HG03097 (cell line): ENCODE data around the gene GFPT1.
"Not testable (repeated sequence)": the region's sequence is repeated elsewhere in the genome, so short reads cannot be mapped to it uniquely, and the experiment has no call there.

Experiments used
- ATAC-seq: cut with Tn5 transposase; IDR thresholded peaks from one replicate; pipeline ENCODE4 v1.9.1; 2021; ENCODE audit not compliant: unreplicated experiment, low FRiP score

GFPT1 gene

GRCh38 chr2:69386789-69387734, at the start of gene GFPT1:
Gene GFPT1 (minus strand): TSS chr2:69387227. CDS start chr2:69387071, 156 bp downstream.
- peak; percentile 83 for ATAC-seq

- ATAC-seq = no peak
Measured at GRCh38 chr2:69436596-69436937, 49.5 kb upstream of the GFPT1 start.

GRCh38 chr2:69434753-69435152, 47.7 kb upstream of the GFPT1 start:
- ATAC-seq = no peak

GRCh38 chr2:69429491-69430183, 42.6 kb upstream of the GFPT1 start:
- ATAC-seq = no peak

GRCh38 chr2:69428981-69429380, 42.0 kb upstream of the GFPT1 start:
- ATAC-seq = no peak

GRCh38 chr2:69424419-69424818, 37.4 kb upstream of the GFPT1 start:
- ATAC-seq = no peak

- ATAC-seq = no peak
Measured at GRCh38 chr2:69422198-69422597, 35.2 kb upstream of the GFPT1 start.

- not testable (repeated sequence) for ATAC-seq
Measured at GRCh38 chr2:69419111-69419510, 32.1 kb upstream of the GFPT1 start.

GRCh38 chr2:69416147-69416546, 29.1 kb upstream of the GFPT1 start:
- no peak for ATAC-seq

- no peak for ATAC-seq
Measured at GRCh38 chr2:69411120-69411519, 24.1 kb upstream of the GFPT1 start.

- no peak for ATAC-seq
Measured at GRCh38 chr2:69405306-69405705, 18.3 kb upstream of the GFPT1 start.

- no peak for ATAC-seq
Measured at GRCh38 chr2:69400121-69400520, 13.1 kb upstream of the GFPT1 start.

- no peak for ATAC-seq
Measured at GRCh38 chr2:69397234-69397633, 10.2 kb upstream of the GFPT1 start.

GRCh38 chr2:69395866-69396265, 8.8 kb upstream of the GFPT1 start:
- no peak for ATAC-seq

- no peak for ATAC-seq
Measured at GRCh38 chr2:69393963-69394362, 6.9 kb upstream of the GFPT1 start.

- ATAC-seq = no peak
Measured at GRCh38 chr2:69390471-69390870, 3.4 kb upstream of the GFPT1 start.

GRCh38 chr2:69390001-69390400, 3.0 kb upstream of the GFPT1 start:
- ATAC-seq = no peak

GRCh38 chr2:69389271-69389670, 2.2 kb upstream of the GFPT1 start:
- ATAC-seq = no peak

GRCh38 chr2:69387770-69388481, 899 bp upstream of the GFPT1 start:
- no peak for ATAC-seq

GRCh38 chr2:69386360-69386759, 667 bp downstream of the GFPT1 start:
- ATAC-seq = no peak

- no peak for ATAC-seq
Measured at GRCh38 chr2:69385443-69386151, 1.4 kb downstream of the GFPT1 start.
